Neural progenitor cell (in vitro differentiated cells): ENCODE measurements around the gene UBE2K.

ENCODE experiments used
- CTCF ChIP-seq: fragments of 200-600 bp; sonication (generic); IDR thresholded peaks from 2 replicates; pipeline ENCODE4 v1.5.1; 2017; ENCODE audit warnings: antibody characterized with exemption, mild to moderate bottlenecking
- EZH2 ChIP-seq: fragments of 200-600 bp; sonication (generic); IDR thresholded peaks from 2 replicates; pipeline ENCODE4 v1.6.1; 2017; ENCODE audit warnings: antibody characterized with exemption, mild to moderate bottlenecking, moderate library complexity
- EZH2phosphoT487 ChIP-seq: fragments of 200-600 bp; sonication (generic); IDR thresholded peaks from 2 replicates; pipeline ENCODE4 v1.6.1; 2017; ENCODE audit warnings: antibody characterized with exemption

GRCh38 chr4:39682138-39682537 is 15.8 kb upstream of the UBE2K start:
- TF ChIP-seq CTCF, result no peak
- no peak for TF ChIP-seq EZH2
- no peak for TF ChIP-seq EZH2phosphoT487
